Activated T-cell treated with anti-CD3 and anti-CD28 coated beads, Interleukin-2, amount 50 U/mL, for 24 hours (primary cell): ENCODE measurements around the gene AMOTL1.

Source experiments
- DNase-seq: peaks from one replicate; pipeline ENCODE4 v3.0.0-alpha.2; 2020
- H3K27ac Mint-ChIP-seq: 2 replicates; pipeline ENCODE4 v1.8.0; 2020; ENCODE audit warnings: mild to moderate bottlenecking, mixed read lengths
- H3K27me3 Mint-ChIP-seq: 2 replicates; pipeline ENCODE4 v1.8.0; 2020; ENCODE audit warnings: mixed read lengths
- H3K36me3 Mint-ChIP-seq: 2 replicates; pipeline ENCODE4 v1.8.0; 2020; ENCODE audit warnings: low read depth, mixed read lengths
- H3K4me1 Mint-ChIP-seq: 2 replicates; pipeline ENCODE4 v1.8.0; 2020; ENCODE audit warnings: low read depth, mixed read lengths
- H3K4me3 Mint-ChIP-seq: 2 replicates; pipeline ENCODE4 v1.8.0; 2020; ENCODE audit warnings: mild to moderate bottlenecking, moderate library complexity, mixed read lengths
- H3K9me3 Mint-ChIP-seq: 2 replicates; pipeline ENCODE4 v1.8.0; 2020; ENCODE audit warnings: mixed read lengths

AMOTL1 gene

DNA sequence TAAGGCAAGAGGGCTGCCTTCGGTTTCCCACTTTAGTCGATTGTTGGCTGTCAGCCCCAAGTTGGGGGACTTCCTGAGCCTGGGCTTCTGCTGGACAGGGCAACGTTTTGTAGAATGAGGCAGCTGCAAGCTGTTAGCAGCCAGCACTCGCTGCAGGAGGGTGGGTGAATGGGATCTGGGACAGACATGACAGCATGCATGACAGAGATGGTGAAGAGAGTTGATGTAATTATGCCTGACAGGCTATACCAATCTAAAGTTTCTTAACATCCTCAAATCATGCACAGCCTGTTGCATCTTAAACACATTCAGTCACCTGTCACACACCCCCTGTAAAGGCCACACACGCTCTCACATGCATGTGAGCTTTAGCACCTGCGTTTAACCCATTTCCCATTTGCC is 156.0 kb downstream of the AMOTL1 start:
- H3K27me3 Mint-ChIP-seq: no peaks in the 10 kb centered on the region
- no peak overlapping the region for H3K4me3 Mint-ChIP-seq
- H3K4me1 Mint-ChIP-seq: peaks cover 43% of the 10 kb centered on the region
- peaks cover 10% of the 10 kb centered on the region for H3K36me3 Mint-ChIP-seq
- H3K27ac Mint-ChIP-seq: peak overlapping the region; percentile 27
- DNase-seq: no peak
- H3K9me3 Mint-ChIP-seq: peaks cover 13% of the 10 kb centered on the region

DNA sequence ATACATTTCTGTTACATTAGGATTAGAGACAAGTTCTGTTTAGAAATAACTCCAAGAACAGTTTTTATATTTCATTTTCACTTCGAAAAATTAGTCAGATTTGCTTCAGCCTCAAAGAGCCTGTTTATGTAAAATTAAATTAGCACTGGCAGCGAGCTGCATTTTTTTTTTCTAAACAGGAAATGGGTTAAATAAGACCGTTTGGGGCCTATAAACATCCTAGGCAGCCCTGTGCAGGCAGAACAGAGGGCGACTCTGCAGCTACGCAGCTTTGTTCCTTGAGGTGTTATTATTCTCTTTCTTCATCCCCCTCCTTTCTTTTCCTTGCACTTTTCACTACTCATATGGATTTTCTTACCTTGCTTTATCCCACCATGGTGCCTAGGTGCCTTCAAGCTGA is 156.5 kb downstream of the AMOTL1 start:
- Mint-ChIP-seq H3K4me1 (peaks cover 43% of the 10 kb centered on the region), H3K4me3 (peak overlapping the region; percentile 8)

DNA sequence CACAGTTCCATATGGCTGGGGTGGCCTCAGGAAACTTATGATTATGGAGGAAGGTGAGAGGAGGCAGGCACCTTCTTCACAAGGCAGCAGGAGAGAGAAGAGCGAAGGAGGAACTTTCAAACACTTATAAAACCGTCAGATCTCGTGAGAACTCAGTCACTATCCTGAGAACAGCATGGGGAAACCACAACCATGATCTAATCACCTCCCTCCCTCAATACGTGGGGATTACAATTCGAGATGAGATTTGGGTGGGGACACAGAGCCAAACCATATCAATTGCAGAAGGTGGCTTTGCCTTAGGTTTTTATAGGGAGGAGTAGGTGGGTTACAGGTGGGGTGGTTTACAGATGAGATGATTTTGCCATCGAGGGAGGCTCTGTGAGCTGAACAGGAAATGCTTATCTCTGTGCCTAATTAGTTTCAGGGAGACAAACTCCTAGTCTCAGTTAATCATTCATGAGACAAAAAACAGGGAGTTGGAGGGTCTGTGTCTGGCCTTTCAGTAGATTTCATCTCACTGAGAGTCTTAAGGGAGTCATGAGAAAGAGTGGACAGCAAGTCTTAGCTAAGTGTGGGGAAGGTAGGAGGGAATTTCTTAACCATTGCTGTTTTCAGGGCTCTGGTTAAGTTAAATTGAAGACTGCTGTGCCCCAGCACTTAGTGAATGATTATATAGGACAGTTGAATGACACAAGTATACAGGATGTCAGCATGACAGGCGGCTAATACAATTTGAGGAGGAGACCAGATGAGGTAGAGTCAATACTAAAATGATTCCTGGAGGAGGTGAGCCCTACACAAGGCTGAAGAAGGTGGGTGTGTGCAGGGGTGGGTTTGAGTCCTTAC is 157.5 kb downstream of the AMOTL1 start:
- Mint-ChIP-seq H3K27me3 (no peaks in the 10 kb centered on the region), H3K4me3 (no peak overlapping the region), H3K9me3 (peaks cover 13% of the 10 kb centered on the region), H3K36me3 (peaks cover 10% of the 10 kb centered on the region), H3K27ac (peak overlapping the region; percentile 49), H3K4me1 (peaks cover 40% of the 10 kb centered on the region)
- no peak for DNase-seq

More for the DNA sequence above, 156.5 kb downstream of the AMOTL1 start:
- DNase-seq: no peak
- H3K27ac Mint-ChIP-seq: peak overlapping the region; percentile 63
- H3K27me3 Mint-ChIP-seq: no peaks in the 10 kb centered on the region
- peaks cover 13% of the 10 kb centered on the region for H3K9me3 Mint-ChIP-seq
- peaks cover 10% of the 10 kb centered on the region for H3K36me3 Mint-ChIP-seq

DNA sequence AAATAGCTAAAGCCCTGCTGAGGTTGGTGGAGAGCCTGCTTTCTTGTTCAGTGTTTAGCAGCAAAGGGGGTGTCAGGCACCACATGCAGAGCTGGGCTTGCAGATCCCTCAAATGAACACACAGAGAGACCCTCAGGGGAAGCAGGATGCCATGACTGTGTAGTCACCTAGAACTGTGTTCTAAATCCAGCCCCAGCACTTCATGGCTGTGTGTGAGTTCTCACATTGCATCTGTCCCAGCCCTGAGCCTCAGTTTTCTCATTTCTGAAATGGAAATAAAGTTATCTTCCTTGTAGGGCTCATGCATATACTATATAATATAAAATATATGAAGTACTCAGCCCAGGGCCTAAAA is 158.1 kb downstream of the AMOTL1 start:
- Mint-ChIP-seq H3K4me1 (peaks cover 40% of the 10 kb centered on the region), H3K9me3 (peaks cover 13% of the 10 kb centered on the region), H3K36me3 (peaks cover 10% of the 10 kb centered on the region), H3K27ac (no peak overlapping the region), H3K4me3 (no peak overlapping the region), H3K27me3 (no peaks in the 10 kb centered on the region)
- DNase-seq: no peak
